ENCODE measurements around the gene DNM3. TPM values are rescaled to one million over a fixed set of nuclear protein-coding genes. Genes with fewer than 3 reads are reported as not detected.

DNM3 gene
- total and polyA plus RNA-seq, 10 of the 15 experiments (the other 5 are each of a cell fraction or from before 2014, with no cell fraction given) = 0.03 to 1.5 (median 0.08) TPM; not detected in 3

- FAIRE-seq (no peak), ATAC-seq (no peak), DNase-seq (ENCODE audit: low read depth, low spot score) (no peak)
- no peaks in the 10 kb centered on the region; the same call in 2 of the 3 replicates for H3K9me3 ChIP-seq (replicated peaks; ENCODE audit: control insufficient read depth, insufficient read depth, low read length)
- H3K79me2 ChIP-seq (ENCODE audit: control insufficient read depth, insufficient read depth, low read length) = no peaks in the 10 kb centered on the region
- BruUV-seq (replicated peaks) = no TSS peak
- no peak overlapping the region for H3K4me2 ChIP-seq (ENCODE audit: control insufficient read depth, insufficient read depth)
- SMC1A ChIA-PET (ENCODE audit: uncharacterized antibody, unreplicated experiment) = interaction anchor here (0.6 to 2.8 kb wide), 13 partner anchors 9 to 1695 kb away, joined by 3 to 10 read pairs (median 3); no protein-coding TSS in a partner anchor
- no peaks in the 10 kb centered on the region for H3K36me3 ChIP-seq (ENCODE audit: control insufficient read depth in 2 of 2, insufficient read depth in 2 of 2, low read length in 1 of 2)
- no peak overlapping the region for H3K4me3 ChIP-seq
- CTCF ChIA-PET = no interaction called here
- no peak overlapping the region for H3K27ac ChIP-seq (ENCODE audit: control insufficient read depth, insufficient read depth)
- no peaks in the 10 kb centered on the region for H3K4me1 ChIP-seq (ENCODE audit: control insufficient read depth, insufficient read depth, low read length)
- RAD21 ChIA-PET (ENCODE audit: unreplicated experiment) = interaction anchor here (1.0 kb wide), 1 partner anchor 31 kb away, joined by 4 read pairs; no protein-coding TSS in a partner anchor
- H2AFZ ChIP-seq (ENCODE audit: control insufficient read depth, low read depth, low read length) = no peak overlapping the region
- no peak overlapping the region for H3K9ac ChIP-seq (ENCODE audit: control insufficient read depth, insufficient read depth, low read length)
- in situ Hi-C loops (cut with MboI) (no loop called here), intact Hi-C loops (cut with micrococcal nuclease; ENCODE audit: unreplicated experiment) (no loop called here)
- no peaks in the 10 kb centered on the region for H3K27me3 ChIP-seq (replicated peaks in 1 of 2; ENCODE audit: control insufficient read depth in 2 of 2, insufficient read depth in 2 of 2, low read length in 1 of 2)
- POLR2A ChIA-PET = no interaction called here
- 29% methylated on average over 3 of the region's 3 CpGs for WGBS (ENCODE audit: insufficient coverage, insufficient replicate concordance, low lambda C conversion rate, missing lambda C conversion rate)
- no peaks in the 10 kb centered on the region for H4K20me1 ChIP-seq (ENCODE audit: control insufficient read depth, insufficient read depth)
- TF ChIP-seq ZNF687 (IDR thresholded peaks at IDR 0.05) = no peak
- TF ChIP-seq, protein P1, sequence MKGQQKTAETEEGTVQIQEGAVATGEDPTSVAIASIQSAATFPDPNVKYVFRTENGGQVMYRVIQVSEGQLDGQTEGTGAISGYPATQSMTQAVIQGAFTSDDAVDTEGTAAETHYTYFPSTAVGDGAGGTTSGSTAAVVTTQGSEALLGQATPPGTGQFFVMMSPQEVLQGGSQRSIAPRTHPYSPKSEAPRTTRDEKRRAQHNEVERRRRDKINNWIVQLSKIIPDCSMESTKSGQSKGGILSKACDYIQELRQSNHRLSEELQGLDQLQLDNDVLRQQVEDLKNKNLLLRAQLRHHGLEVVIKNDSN (IDR thresholded peaks at IDR 0.05; ENCODE audit: borderline replicate concordance, extremely low read length, insufficient read depth, low read depth, low read length) = no peak
- TF ChIP-seq IKZF1 (conservative IDR thresholded peaks at IDR 0.05) = no peak
- no peak for TF ChIP-seq CHD2 (IDR thresholded peaks at IDR 0.05; ENCODE audit: borderline replicate concordance, low read depth, low read length)
- TF ChIP-seq, protein P2, sequence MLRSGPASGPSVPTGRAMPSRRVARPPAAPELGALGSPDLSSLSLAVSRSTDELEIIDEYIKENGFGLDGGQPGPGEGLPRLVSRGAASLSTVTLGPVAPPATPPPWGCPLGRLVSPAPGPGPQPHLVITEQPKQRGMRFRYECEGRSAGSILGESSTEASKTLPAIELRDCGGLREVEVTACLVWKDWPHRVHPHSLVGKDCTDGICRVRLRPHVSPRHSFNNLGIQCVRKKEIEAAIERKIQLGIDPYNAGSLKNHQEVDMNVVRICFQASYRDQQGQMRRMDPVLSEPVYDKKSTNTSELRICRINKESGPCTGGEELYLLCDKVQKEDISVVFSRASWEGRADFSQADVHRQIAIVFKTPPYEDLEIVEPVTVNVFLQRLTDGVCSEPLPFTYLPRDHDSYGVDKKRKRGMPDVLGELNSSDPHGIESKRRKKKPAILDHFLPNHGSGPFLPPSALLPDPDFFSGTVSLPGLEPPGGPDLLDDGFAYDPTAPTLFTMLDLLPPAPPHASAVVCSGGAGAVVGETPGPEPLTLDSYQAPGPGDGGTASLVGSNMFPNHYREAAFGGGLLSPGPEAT (IDR thresholded peaks at IDR 0.05; ENCODE audit: low read depth) = no peak
- no peak for TF ChIP-seq ESRRA (IDR thresholded peaks at IDR 0.05; ENCODE audit: low read length)
- TF ChIP-seq HDGF (IDR thresholded peaks at IDR 0.05) = no peak
- TF ChIP-seq ZNF592 (IDR thresholded peaks at IDR 0.05) = no peak
- no peak for TF ChIP-seq ZNF384 (IDR thresholded peaks at IDR 0.05; ENCODE audit: borderline replicate concordance, low read depth, low read length)
- TF ChIP-seq TCF12 (IDR thresholded peaks at IDR 0.05; ENCODE audit: low read depth, low read length) = no peak
- TF ChIP-seq MYC (IDR thresholded peaks at IDR 0.05; ENCODE audit: insufficient read depth, insufficient read length, insufficient replicate concordance, low read length, severe bottlenecking) = no peak
These were observed 370.8 kb downstream of the DNM3 start for GRCh38 chr1:172212124-172212523.

Data from GM12878 (cell line).